Upper lobe of right lung (tissue), 1 donor: ENCODE results near the gene GOLGA6L9. TPM values are rescaled to one million over a fixed set of nuclear protein-coding genes. Genes with fewer than 3 reads are reported as not detected.
"Not testable (repeated sequence)": the region's sequence is repeated elsewhere in the genome, so short reads cannot be mapped to it uniquely, and the experiment has no call there.

Source experiments
- ATAC-seq: fragments of 200-7000 bp; cut with Tn5 transposase; one replicate; pipeline ENCODE4 v1.9.1; 2020; ENCODE audit warnings: mild to moderate bottlenecking, moderate library complexity
- DNase-seq: peaks from one replicate; pipeline ENCODE4 v3.0.0-alpha.2; 2020
- H3K27ac ChIP-seq: fragments of 200-600 bp; one replicate; pipeline ENCODE4 v1.8.0; 2022
- H3K27me3 ChIP-seq: fragments of 200-600 bp; one replicate; pipeline ENCODE4 v1.8.0; 2022; ENCODE audit warnings: mild to moderate bottlenecking
- H3K36me3 ChIP-seq: fragments of 200-600 bp; one replicate; pipeline ENCODE4 v1.8.0; 2022
- H3K4me1 ChIP-seq: fragments of 200-600 bp; one replicate; pipeline ENCODE4 v1.8.0; 2022
- H3K4me3 ChIP-seq: fragments of 200-600 bp; one replicate; pipeline ENCODE4 v1.8.0; 2022; ENCODE audit warnings: mild to moderate bottlenecking
- H3K9me3 ChIP-seq: fragments of 200-600 bp; one replicate; pipeline ENCODE4 v1.8.0; 2022
- intact Hi-C: fragments of 100-400 bp; cut with DNase I; formaldehyde crosslinking; loops from one replicate; pipeline ENCODE4 v1.11.0; 2022
- long read RNA-seq: library from polyadenylated mRNA; unstranded; transcript quantifications from one replicate; pipeline ENCODE4 v2.0.0, GENCODE V29; 2021
- total RNA-seq: library from RNA; stranded (reverse); fragmentation: NEBNext Ultra II Directional; extraction: Animal tissue kit (Norgen Biotek cat#: 25700); gene quantifications from one replicate; pipeline ENCODE4 v1.2.1, GENCODE V29; 2021
- TF ChIP-seq, protein P1 (sequence below): fragments of 200-600 bp; IDR thresholded peaks from one replicate; pipeline ENCODE4 v1.8.0; 2022; ENCODE audit warnings: antibody characterized with exemption
- donor health status: DM: no; HTN: yes; CAD: no; lungs with severe emphysema.

Gene GOLGA6L9, protein sequence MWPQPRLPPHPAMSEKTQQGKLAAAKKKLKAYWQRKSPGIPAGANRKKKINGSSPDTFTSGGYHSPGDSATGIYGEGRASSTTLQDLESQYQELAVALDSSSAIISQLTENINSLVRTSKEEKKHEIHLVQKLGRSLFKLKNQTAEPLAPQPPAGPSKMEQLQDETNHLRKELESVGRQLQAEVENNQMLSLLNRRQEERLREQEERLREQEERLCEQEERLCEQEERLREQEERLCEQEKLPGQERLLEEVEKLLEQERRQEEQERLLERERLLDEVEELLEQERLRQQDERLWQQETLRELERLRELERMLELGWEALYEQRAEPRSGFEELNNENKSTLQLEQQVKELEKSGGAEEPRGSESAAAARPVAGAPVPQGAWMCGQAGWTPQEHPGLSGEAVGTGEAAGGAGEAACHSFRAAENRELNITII
- 3.4 TPM for total RNA-seq
- long read RNA-seq, full-length matches to known transcripts: 3 of 4 reads
- long read RNA-seq, partial matches to known transcripts: 1 of 4 reads
- long read RNA-seq, other reads (novel, unspliced or antisense): 0 of 4 reads

DNA sequence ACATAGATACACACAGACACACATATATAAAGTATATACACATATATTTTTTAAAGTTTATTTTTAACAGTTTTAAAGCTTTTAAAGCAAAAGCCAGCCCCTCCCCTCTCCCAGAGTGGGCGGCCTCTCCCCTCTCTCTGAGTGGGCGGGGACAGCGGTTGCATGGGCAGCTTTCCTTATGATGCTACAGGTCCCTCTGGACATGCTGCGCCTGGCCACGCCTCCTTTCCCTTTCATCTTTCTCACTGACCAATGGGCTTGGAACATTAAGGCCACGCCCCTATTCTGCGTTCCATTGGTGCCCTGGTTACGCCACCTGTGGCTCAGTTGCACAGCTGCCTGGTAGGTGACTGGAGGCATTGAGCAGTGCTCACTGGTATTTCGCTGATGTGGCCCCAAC lies at the start of gene GOLGA6L9:
TSS of gene GOLGA6L9 (plus strand) at position 124 of the 400 bp plus-strand sequence. CDS start at position 388, 264 bp downstream.
- H3K27ac ChIP-seq, DNase-seq, ATAC-seq, H3K36me3 ChIP-seq, H3K9me3 ChIP-seq, H3K4me1 ChIP-seq, H3K4me3 ChIP-seq, H3K27me3 ChIP-seq, intact Hi-C loops: not testable (repeated sequence)

DNA sequence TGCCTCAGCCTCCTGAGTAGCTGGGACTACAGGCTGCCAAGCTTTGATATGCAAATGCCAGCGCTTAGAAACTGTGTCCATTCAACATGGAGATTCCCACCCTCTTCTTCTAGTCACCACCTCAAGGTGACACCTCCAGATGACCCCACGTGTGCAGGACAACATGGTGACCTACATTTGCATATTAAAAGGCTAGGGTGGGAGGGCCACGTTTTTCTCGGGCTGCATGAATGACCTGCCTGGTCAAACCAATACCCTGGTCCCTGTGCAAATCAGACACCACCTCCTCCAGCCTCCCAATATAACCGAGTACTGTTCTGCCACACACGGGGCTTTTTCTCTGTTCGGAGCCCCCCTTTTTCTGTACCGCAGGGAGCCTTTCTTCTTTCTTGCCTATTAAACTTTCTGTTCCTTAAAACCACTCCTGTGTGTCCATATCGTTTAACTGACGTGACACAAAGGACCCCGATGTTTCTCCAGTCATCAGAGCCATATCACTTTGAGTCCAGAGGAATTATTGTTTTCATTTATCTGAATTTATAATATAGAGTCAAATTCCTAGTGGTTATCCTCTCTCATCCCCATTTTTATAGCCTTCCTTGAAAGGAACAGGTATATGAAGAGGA lies 48.2 kb upstream of the GOLGA6L9 start:
- H3K36me3 ChIP-seq, ATAC-seq, H3K9me3 ChIP-seq, H3K27me3 ChIP-seq, H3K4me1 ChIP-seq, H3K27ac ChIP-seq, H3K4me3 ChIP-seq, DNase-seq, intact Hi-C loops: not testable (repeated sequence)

DNA sequence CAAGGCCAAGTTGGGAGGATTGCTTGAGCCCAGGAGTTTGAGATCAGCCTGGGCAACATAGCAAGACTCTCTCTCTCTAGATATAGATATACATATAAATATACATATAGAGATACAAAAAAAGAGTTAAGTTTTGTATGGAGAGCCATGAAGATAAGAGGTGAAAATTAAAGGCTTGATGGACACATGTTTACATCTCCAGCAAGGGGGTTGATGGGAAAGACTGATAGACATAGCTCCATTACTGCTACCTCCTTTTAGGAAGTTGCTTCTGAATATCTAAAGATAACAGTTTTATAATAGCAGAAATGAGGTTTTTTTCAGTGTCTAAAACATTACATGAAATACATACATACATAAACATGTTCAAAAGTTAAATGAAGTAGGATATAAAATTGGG lies 42.4 kb upstream of the GOLGA6L9 start:
- DNase-seq, H3K36me3 ChIP-seq, ATAC-seq, H3K9me3 ChIP-seq, intact Hi-C loops, H3K4me3 ChIP-seq, H3K27me3 ChIP-seq, H3K4me1 ChIP-seq, H3K27ac ChIP-seq: not testable (repeated sequence)

DNA sequence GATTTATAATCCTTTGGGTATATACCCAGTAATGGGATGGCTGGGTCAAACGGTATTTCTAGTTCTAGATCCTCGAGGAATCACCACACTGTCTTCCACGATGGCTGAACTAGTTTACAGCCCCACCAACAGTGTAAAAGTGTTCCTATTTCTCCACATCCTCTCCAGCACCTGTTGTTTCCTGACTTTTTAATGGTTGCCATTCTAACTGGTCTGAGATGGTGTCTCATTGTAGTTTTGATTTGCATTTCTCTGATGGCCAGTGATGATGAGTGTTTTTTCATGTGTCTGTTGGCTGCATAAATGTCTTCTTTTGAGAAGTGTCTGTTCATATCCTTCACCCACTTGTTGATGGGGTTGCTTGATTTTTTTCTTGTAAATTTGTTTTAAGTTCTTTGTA lies 39.5 kb upstream of the GOLGA6L9 start:
- H3K4me1 ChIP-seq, H3K9me3 ChIP-seq, H3K4me3 ChIP-seq, H3K27ac ChIP-seq, H3K27me3 ChIP-seq, DNase-seq, intact Hi-C loops, H3K36me3 ChIP-seq, ATAC-seq: not testable (repeated sequence)

DNA sequence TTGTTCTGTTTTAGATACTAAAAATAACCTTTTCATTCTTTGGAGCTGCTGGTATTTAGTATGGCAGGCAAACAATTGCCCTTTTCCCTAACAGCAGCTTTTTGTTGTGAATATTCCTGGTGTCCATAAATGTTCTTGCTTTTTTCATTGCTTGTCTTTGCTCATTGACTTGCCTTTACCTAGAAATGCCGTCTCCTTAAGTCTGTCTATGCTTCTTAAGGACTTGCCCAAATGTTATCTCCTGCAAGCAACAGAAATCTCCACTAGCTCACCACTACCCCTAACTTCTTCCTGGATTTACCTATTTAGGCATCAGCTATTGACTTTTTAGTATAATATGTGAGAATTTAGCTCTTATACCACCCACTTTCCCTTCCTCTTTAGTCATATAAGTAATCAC lies 37.5 kb upstream of the GOLGA6L9 start:
- H3K4me3 ChIP-seq, H3K4me1 ChIP-seq, ATAC-seq, DNase-seq, H3K27ac ChIP-seq, H3K36me3 ChIP-seq, intact Hi-C loops, H3K9me3 ChIP-seq, H3K27me3 ChIP-seq: not testable (repeated sequence)

DNA sequence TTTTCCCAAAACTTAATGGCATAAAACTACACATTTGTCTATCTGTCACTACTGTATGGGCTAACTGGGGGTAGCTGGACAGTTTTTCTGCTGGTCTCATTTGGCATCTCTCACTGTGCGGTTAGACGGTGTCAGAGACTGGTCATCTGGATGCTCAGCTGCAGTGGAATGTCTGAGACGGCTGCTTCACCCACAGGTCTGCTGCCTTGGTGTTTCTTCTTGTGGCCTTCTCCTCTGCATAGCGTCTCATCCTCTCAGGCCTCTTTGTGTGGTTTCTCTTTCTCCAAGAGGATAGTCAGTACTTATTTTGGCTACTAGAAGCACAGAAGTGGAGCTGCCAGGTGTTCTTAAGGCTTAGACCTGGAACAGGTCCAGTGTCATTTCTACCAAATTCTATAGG lies 35.9 kb upstream of the GOLGA6L9 start:
- ATAC-seq: no peak
- intact Hi-C loops: no loop called here
- H3K27me3 ChIP-seq: no peaks in the 10 kb centered on the region
- TF ChIP-seq, protein P1, sequence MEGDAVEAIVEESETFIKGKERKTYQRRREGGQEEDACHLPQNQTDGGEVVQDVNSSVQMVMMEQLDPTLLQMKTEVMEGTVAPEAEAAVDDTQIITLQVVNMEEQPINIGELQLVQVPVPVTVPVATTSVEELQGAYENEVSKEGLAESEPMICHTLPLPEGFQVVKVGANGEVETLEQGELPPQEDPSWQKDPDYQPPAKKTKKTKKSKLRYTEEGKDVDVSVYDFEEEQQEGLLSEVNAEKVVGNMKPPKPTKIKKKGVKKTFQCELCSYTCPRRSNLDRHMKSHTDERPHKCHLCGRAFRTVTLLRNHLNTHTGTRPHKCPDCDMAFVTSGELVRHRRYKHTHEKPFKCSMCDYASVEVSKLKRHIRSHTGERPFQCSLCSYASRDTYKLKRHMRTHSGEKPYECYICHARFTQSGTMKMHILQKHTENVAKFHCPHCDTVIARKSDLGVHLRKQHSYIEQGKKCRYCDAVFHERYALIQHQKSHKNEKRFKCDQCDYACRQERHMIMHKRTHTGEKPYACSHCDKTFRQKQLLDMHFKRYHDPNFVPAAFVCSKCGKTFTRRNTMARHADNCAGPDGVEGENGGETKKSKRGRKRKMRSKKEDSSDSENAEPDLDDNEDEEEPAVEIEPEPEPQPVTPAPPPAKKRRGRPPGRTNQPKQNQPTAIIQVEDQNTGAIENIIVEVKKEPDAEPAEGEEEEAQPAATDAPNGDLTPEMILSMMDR: no peak
- no peaks in the 10 kb centered on the region for H3K4me1 ChIP-seq
- H3K9me3 ChIP-seq: no peaks in the 10 kb centered on the region
- no peak for DNase-seq
- no peaks in the 10 kb centered on the region for H3K36me3 ChIP-seq
- H3K27ac ChIP-seq: no peak overlapping the region
- H3K4me3 ChIP-seq: no peak overlapping the region

DNA sequence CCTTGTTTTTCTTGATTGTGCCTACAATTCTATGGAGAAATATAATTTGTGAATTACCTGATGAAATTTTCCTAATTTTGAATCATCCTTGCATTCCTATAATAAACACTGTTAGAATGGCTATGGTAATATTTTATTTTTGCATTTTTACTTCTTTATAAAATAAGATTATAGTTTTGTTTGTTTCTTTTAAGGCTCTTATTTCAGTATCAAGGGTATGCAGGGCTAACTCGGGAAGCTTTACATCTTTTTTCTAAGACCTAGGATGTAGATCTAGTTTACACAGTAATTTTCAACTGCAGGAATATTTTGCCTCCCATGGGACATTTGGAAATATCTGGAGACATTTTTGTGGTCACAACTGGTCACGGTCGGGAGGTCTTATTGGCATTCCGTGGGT lies 33.8 kb upstream of the GOLGA6L9 start:
- DNase-seq, intact Hi-C loops, H3K4me3 ChIP-seq, H3K9me3 ChIP-seq, H3K36me3 ChIP-seq, H3K4me1 ChIP-seq, H3K27me3 ChIP-seq, ATAC-seq, H3K27ac ChIP-seq: not testable (repeated sequence)

DNA sequence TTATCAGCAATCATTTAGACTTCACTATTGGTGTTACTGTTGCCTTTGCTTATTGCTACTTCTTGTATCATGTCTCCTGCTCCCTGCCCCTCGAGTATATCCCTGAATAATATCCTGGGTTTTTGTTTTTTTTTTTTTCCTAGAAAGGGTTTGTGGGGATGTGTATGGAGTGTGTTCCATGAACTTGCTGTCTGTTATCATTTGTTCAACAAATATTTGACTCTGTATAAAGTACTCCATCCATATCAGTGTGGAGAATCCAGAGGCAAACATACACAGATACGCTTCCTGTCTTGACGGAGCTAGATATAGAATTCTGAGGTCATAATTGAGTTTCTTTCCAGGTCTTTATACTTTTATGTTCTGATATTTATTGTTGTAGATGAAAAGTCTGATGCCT lies 31.8 kb upstream of the GOLGA6L9 start:
- H3K27me3 ChIP-seq: no peaks in the 10 kb centered on the region
- no peaks in the 10 kb centered on the region for H3K9me3 ChIP-seq
- ATAC-seq: no peak
- DNase-seq: no peak
- TF ChIP-seq, protein P1: no peak
- H3K4me3 ChIP-seq: no peak overlapping the region
- intact Hi-C loops: no loop called here
- H3K4me1 ChIP-seq: no peaks in the 10 kb centered on the region
- no peaks in the 10 kb centered on the region for H3K36me3 ChIP-seq
- H3K27ac ChIP-seq: no peak overlapping the region
